Peyer's patch (tissue), 4 donors: ENCODE measurements around the gene KMT2B. TPM values are rescaled to one million over a fixed set of nuclear protein-coding genes. Genes with fewer than 3 reads are reported as not detected.

ENCODE experiments used
- DNase-seq, 3 donors: peaks; one replicate each; pipeline ENCODE4 v3.0.0-alpha.2; 2017 to 2019
- H3K27ac ChIP-seq, 4 donors: fragments of 200-600 bp; sonication (generic); one replicate each; pipeline ENCODE4 v1.5.1; 2016 to 2019
- H3K27me3 ChIP-seq, 2 donors: fragments of 200-600 bp; sonication (generic); one replicate each; pipeline ENCODE4 v1.5.1; 2019
- H3K36me3 ChIP-seq, 3 donors: fragments of 200-600 bp; sonication (generic); one replicate each; pipeline ENCODE4 v1.5.1; 2016 to 2019
- H3K4me1 ChIP-seq, 4 donors: fragments of 200-600 bp; sonication (generic); one replicate each; pipeline ENCODE4 v1.5.1; 2016 to 2019
- H3K4me3 ChIP-seq, 4 donors: fragments of 200-600 bp; sonication (generic); 1 replicate in 3 of 4; 2 replicates in 1 of 4; pipeline ENCODE4 v1.5.1; 2016 to 2019; ENCODE audit warnings: mild to moderate bottlenecking in 1 of 4
- H3K9me3 ChIP-seq, 4 donors: fragments of 200-600 bp; sonication (generic); one replicate each; pipeline ENCODE4 v1.5.1; 2016 to 2019; ENCODE audit warnings: mild to moderate bottlenecking in 1 of 4
- CTCF ChIP-seq, 6 experiments: fragments of 450-650 bp in 4 of 6; fragments of 200-600 bp in 2 of 6; sonication (generic) in 1 of 6; IDR thresholded peaks; one replicate each; pipeline ENCODE4 v1.5.1; 2017 to 2019; ENCODE audit warnings: antibody characterized with exemption in 6 of 6, mild to moderate bottlenecking in 3 of 6, moderate library complexity in 1 of 6
- POLR2A ChIP-seq, 2 donors: fragments of 450-650 bp; IDR thresholded peaks; one replicate each; pipeline ENCODE4 v1.5.1; 2017; ENCODE audit warnings: antibody characterized with exemption in 2 of 2, mild to moderate bottlenecking in 2 of 2, moderate library complexity in 2 of 2
- total RNA-seq, 4 donors: library from RNA; depleted of rRNA; stranded (reverse); fragments of >200 nt; gene quantifications; one replicate each; pipeline ENCODE4 v1.1.0, GENCODE V29; 2016

Gene KMT2B
- total RNA-seq, 4 donors from 2014 or later, result 27.8 to 62.6 (median 41.9) TPM

- TF ChIP-seq POLR2A (IDR thresholded peaks at IDR 0.05), result no peak
- no peak for TF ChIP-seq CTCF (IDR thresholded peaks at IDR 0.05)
- Histone ChIP-seq H3K36me3 (no peaks in the 10 kb centered on the region), H3K4me3 (no peak overlapping the region)
These were observed 55.4 kb downstream of the KMT2B start for GRCh38 chr19:35773020-35773806.

GRCh38 chr19:35774274-35775045, 56.7 kb downstream of the KMT2B start:
- H3K36me3 ChIP-seq, result no peaks in the 10 kb centered on the region
- TF ChIP-seq CTCF (IDR thresholded peaks at IDR 0.05) (no peak), POLR2A (IDR thresholded peaks at IDR 0.05) (no peak)
- H3K9me3 ChIP-seq, result no peaks in the 10 kb centered on the region
- peak overlapping the region; percentile 85 to 99 (median 94) for H3K4me3 ChIP-seq
- H3K27ac ChIP-seq, result no peak overlapping the region
- no peaks in the 10 kb centered on the region for H3K27me3 ChIP-seq
- DNase-seq, result peak in 1 of 3 donors; percentile 44
- peaks cover 0 to 15% (median 5%) of the 10 kb centered on the region in 4 donors for H3K4me1 ChIP-seq

More at GRCh38 chr19:35773020-35773806, 55.4 kb downstream of the KMT2B start:
- DNase-seq, result no peak
- peaks cover 0 to 15% (median 5%) of the 10 kb centered on the region in 4 donors for H3K4me1 ChIP-seq
- H3K27ac ChIP-seq, result no peak overlapping the region
- H3K9me3 ChIP-seq, result no peaks in the 10 kb centered on the region
- no peaks in the 10 kb centered on the region for H3K27me3 ChIP-seq

DNA sequence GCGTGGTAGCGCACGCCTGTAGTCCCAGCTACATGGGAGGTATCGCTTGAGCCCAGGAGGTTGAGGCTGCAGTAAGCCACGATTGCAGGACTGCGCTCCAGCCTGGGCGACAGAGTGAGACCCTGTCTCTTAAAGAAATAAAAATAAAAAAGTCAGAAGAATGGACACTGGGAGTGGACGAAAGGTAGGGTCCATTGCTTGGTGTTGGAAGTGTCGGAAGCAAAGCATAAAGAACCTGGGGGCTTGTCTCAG, 57.2 kb downstream of the KMT2B start:
- Histone ChIP-seq H3K27ac (no peak overlapping the region), H3K4me3 (peak overlapping the region; percentile 85 to 99 (median 94)), H3K9me3 (no peaks in the 10 kb centered on the region), H3K27me3 (no peaks in the 10 kb centered on the region), H3K4me1 (peaks cover 0 to 15% (median 5%) of the 10 kb centered on the region in 4 donors), H3K36me3 (no peaks in the 10 kb centered on the region)
- DNase-seq, result no peak
- TF ChIP-seq CTCF (IDR thresholded peaks at IDR 0.05), result no peak
- TF ChIP-seq POLR2A (IDR thresholded peaks at IDR 0.05), result no peak

DNA sequence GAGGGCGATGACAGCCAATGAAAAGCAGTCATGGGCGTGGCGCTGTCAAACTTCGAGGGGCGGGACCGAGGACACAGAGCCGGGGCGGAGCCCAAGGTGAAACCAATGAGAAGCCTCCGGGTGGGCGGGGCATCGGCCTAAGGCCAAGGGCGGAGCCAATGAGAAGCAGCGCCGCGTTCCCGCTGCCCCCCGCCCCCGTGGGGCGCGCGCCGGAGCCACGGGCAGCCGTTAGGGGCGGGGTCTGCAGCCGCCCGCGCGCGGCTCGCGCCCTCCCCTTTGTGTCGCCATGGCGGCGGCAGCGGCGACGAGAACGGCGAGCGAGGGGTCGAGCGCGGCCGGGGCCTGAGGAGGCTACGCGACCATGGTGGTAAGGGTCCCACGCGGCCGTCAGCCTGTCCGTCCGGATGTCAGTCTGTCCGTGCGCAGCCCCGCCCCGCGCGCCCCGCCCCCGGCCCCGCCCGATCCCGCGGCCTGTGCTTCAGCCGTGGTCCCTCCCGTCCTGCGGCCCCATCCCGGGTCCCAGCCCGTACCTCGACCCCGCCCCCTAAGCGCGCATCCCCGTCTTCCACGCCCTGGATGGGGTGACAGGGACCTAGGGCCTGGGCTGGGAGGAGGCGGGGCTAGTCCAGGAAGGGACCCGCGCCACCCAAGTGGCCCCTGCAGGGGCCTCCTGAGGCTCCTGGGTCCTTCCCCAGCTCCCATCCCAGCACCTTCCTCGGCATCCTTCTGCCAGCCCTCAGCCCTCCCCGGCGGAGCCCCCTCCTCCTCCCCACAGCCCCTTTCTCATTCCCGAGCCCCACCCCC, 57.7 kb downstream of the KMT2B start, which contains the start of gene ARHGAP33:
Gene ARHGAP33, plus strand, starts transcription at position 267 of the 804 bp plus-strand sequence. Its CDS starts 95 bp downstream, at position 362.
- peaks cover 0 to 3% (median 0%) of the 10 kb centered on the region in 3 donors for H3K36me3 ChIP-seq
- peaks cover 0 to 15% (median 5%) of the 10 kb centered on the region in 4 donors for H3K4me1 ChIP-seq
- no peaks in the 10 kb centered on the region for H3K27me3 ChIP-seq
- peak within 1 kb of the TSS; percentile 85 to 99 (median 94) for H3K4me3 ChIP-seq
- TF ChIP-seq CTCF (IDR thresholded peaks at IDR 0.05) (no peak), POLR2A (IDR thresholded peaks at IDR 0.05) (no peak)
- H3K9me3 ChIP-seq, result no peaks in the 10 kb centered on the region
- H3K27ac ChIP-seq, result peak within 1 kb of the TSS in 3 of 4 donors; percentile 14 to 66 (median 47)
- DNase-seq, result peak; percentile 98 to 100 (median 100)

GRCh38 chr19:35776102-35776788, 58.4 kb downstream of the KMT2B start:
- H3K9me3 ChIP-seq, result no peaks in the 10 kb centered on the region
- peak overlapping the region in 2 of 4 donors; percentile 14 to 66 for H3K27ac ChIP-seq
- peak in 1 of 3 donors; percentile 40 for DNase-seq
- peaks cover 0 to 15% (median 5%) of the 10 kb centered on the region in 4 donors for H3K4me1 ChIP-seq
- TF ChIP-seq CTCF (IDR thresholded peaks at IDR 0.05) (no peak), POLR2A (IDR thresholded peaks at IDR 0.05) (no peak)
- no peaks in the 10 kb centered on the region for H3K27me3 ChIP-seq
- peak overlapping the region; percentile 85 to 99 (median 94) for H3K4me3 ChIP-seq
- H3K36me3 ChIP-seq, result peaks cover 0 to 7% (median 0%) of the 10 kb centered on the region in 3 donors
